ENCODE results near the gene COG6.

GRCh38 chr13:39607876-39608275, 47.6 kb upstream of the COG6 start:
- no peak for TF ChIP-seq CTCF (conservative IDR thresholded peaks at IDR 0.05; ENCODE audit: low read length)
- TF ChIP-seq EZH2phosphoT487 (IDR thresholded peaks at IDR 0.05; ENCODE audit: borderline replicate concordance, low read depth, low read length) = no peak
